Fibroblast of lung (primary cell): ENCODE results near the gene FGF22.

Source experiments
- CTCF ChIP-seq, 2 donors: IDR thresholded peaks in 1 of 2; conservative IDR thresholded peaks in 1 of 2; 1 replicate in 1 of 2; 2 replicates in 1 of 2; pipeline ENCODE4 v1.5.1; 2011 to 2012; ENCODE audit warnings: low read length in 2 of 2, control low read depth in 1 of 2, inconsistent platforms in 1 of 2, low read depth in 1 of 2, mild to moderate bottlenecking in 1 of 2
- EZH2 ChIP-seq: IDR thresholded peaks from 2 replicates; pipeline ENCODE4 v1.5.1; 2012; ENCODE audit warnings: low read length, control low read depth, mild to moderate bottlenecking; ENCODE audit errors: missing control alignments

- TF ChIP-seq CTCF (conservative IDR thresholded peaks at IDR 0.05 in 1 of 2, IDR thresholded peaks at IDR 0.05 in 1 of 2; ENCODE audit: low read depth in 1 of 2, low read length in 2 of 2) (no peak), EZH2 (no peak)
These were observed 23.5 kb upstream of the FGF22 start for GRCh38 chr19:616062-616700.
